Pulmonary artery endothelial cell (primary cell): ENCODE results near the gene RAB20. TPM values are rescaled to one million over a fixed set of nuclear protein-coding genes. Genes with fewer than 3 reads are reported as not detected.
"Not testable (repeated sequence)": the region's sequence is repeated elsewhere in the genome, so short reads cannot be mapped to it uniquely, and the experiment has no call there.

Experiments
- DNase-seq: peaks from one replicate; pipeline ENCODE4 v3.0.0-alpha.2; 2011; ENCODE audit warnings: low read depth, low spot score
- total RNA-seq: library from RNA; depleted of rRNA; stranded (reverse); fragments of >200 nt; gene quantifications from 2 replicates; pipeline ENCODE4 v1.2.3, GENCODE V29; 2014

RAB20 gene
- total RNA-seq, 1 donor from 2014 or later = 1.7 TPM

DNA sequence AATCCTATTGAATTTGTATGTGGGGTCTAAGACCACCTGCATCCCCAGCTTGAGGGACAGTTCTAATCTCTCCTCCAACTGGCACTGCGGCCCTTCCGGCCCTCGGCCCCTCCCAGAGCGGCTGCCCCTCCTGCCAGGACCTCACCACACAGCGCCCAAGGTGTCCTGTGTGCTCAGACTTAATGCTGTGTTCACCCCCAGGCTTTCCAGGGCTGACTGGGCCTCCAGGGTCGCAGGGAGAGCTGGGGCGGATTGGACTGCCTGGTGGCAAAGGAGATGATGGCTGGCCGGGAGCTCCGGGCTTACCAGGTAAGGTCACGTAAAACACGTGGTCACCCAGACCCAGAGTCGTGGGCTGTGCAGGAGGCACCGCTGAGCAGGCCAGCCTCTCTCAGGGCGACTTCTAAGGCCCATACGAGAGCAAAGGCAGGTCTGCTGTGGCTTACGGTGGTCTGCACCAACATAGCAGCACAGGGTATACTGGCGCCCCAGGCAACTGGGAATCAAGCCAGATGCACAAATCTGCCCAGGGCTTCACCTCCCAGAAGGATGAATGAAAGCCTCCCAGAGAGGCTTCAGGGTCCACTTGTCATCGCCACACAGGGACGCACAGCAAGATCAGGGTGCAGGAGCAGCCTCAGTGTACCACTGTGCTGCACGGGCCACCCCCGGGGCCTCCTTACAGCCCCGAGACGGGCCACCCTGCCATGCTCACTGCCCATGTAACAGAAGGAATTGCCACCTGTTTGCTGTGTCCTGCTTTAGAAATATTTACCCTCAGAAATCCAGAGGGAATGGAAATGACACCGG, 69.4 kb downstream of the RAB20 start:
- no peak for DNase-seq

- no peak for DNase-seq
These were observed 71.3 kb downstream of the RAB20 start for GRCh38 chr13:110490009-110490770.

DNA sequence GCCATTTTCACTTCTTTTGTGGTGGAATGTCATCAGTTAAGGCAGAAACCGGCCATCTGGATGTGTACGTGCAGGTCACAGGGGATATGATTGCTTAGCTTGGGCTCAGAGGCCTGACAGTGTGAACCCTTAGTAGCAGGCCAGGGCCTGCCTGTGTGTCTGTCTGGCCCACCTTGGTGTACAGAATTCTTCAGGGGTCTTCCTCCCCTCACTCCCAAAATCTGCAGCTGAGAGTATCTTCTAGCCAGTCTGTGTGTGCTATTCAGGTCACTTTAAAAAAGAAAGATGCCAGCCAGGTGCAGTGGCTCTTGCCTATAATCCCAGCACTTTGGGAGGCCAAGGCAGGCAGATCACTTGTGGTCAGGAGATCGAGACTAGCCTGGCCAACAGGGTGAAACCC, 74.6 kb downstream of the RAB20 start:
- DNase-seq = not testable (repeated sequence)

DNA sequence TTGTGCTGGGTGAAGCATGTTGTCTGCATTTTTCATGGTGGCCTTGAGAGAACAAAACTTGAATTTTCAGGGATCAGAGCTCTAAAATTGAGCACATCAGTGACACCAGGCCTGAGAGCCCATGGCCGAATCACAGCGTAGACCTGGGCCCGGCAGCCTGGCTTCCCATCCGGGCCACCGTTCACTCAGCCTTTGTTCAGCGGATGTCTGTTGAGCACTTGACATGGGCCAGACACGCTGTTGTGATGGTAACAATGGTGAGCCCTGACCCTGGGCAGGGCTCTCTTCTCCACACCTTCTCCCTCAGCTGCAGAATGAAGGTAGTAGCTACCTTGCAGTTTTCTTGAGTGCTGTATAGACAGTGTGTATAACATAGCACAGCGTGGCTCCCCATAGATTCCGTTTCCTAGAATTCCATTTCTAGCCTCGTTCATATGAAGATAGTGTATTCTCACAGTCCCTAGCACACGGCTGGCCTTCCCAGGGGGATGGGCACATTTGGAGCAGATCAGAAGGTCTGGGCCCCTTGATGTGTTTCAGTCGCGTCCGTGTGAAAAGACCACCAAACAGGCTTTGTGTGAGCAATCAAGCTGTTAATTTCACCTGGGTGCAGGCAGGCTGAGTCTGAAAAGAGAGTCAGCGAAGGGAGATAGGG, 75.3 kb downstream of the RAB20 start:
- no peak for DNase-seq

DNA sequence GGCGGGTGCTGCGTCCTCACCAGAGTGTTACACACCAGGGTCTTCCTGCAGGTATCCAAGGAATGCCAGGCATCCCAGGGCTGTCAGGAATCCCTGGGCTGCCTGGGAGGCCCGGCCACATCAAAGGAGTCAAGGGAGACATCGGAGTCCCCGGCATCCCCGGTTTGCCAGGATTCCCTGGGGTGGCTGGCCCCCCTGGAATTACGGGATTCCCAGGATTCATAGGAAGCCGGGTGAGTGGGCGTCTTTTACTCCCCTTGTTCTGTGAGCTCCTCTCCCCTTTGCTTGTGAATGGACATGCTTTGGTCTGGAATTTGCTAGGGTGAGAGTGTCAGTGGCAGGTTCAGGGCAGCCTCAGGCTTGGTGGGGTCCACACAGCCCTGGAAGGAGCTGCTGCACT, 75.9 kb downstream of the RAB20 start:
- DNase-seq = no peak

DNA sequence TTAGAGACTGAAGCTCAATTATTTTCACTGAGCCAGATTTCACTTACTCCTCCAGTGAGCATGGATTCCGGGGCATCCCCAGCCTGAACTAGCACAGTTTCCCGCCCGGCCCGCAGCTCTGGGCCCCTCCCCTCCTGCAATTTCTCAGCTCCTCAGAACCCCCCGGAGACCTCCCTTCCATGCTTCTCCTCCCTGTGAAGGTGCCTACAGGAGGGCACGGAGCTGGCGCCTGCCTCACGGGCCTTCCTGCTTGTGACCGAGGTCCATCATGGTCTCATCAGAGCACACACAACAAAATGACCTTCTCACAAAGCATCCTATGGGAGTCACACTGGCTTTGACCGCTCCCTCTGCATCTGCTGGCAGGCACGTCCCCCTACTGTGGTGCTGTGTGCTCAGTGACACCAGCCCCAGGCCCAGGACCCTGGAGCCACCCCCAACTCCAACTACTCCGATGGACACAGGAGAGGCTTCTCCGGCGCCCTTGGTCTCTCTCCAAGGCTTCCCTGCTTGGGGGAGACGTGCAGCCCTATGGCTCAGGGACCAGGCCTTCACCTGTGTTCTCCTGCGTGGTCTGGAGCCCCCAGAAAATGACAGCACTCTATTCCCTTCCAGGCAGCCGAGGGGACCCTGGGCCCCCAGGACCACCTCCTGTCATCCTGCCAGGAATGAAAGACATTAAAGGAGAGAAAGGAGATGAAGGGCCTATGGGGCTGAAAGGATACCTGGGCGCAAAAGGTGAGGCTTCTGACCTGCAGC, 77.1 kb downstream of the RAB20 start:
- DNase-seq = no peak

GRCh38 chr13:110483386-110483968, 78.0 kb downstream of the RAB20 start:
- no peak for DNase-seq

GRCh38 chr13:110480161-110480560, 81.4 kb downstream of the RAB20 start:
- DNase-seq = no peak

- DNase-seq = no peak
These were observed 81.9 kb downstream of the RAB20 start for GRCh38 chr13:110479648-110480047.

DNA sequence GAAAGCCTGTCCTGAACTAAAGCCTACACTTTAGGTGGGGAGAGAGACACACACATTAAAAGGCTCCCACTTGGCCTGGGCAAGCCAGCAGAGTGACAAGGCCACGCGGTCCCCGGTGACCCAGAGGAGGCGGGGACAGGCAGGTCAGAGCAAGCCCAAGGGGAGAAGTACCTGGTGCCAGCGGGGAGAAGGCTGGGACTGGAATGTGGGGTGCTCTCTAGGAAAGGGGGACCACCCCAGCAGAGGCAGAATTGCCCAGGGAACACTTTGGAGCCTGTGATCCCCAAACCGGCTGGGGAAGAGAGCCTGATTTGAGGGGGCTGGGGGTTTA, 82.3 kb downstream of the RAB20 start:
- DNase-seq = no peak

GRCh38 chr13:110478405-110479214, 82.9 kb downstream of the RAB20 start:
- no peak for DNase-seq

DNA sequence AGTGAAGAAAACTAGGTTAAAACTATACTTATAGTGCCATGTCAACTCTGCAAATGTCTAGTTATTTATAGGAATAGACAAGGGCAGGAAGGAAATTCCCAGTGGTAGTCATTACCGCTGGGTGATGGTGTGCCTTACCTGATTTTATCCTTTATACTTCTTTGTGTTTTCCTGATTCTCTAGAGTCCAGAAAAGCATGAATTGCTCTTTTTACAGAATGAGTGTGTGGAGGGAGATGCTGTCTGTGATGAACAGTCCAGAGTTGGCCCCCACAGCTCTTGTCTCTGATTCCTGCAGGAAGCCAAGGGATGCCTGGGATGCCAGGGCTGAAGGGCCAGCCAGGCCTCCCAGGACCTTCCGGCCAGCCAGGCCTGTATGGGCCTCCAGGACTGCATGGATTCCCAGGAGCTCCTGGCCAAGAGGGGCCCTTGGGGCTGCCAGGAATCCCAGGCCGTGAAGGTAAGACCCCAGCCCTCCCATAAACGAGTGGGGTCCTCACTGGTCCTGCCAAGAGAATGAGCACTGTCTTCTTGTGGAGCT, 83.7 kb downstream of the RAB20 start:
- DNase-seq = no peak

DNA sequence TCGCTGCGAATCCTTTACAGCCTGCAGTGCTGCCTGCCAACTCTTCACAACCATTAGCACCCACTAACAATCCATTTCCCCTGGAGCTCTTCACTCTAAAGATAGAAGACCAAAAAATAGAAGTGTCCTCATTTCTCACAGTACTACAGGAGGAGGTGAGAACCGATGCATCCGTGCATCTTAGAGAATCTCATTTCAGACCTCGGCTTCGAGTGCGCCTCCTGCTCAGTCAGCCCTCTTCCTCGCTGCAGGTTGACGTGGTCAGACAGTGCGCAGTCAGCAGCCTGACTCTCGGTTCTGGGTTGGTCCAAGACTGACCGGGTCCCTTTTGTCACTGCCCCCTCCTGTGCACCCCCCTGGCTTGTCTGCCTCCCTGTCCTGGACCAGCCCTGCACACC, 85.3 kb downstream of the RAB20 start:
- DNase-seq = no peak

DNA sequence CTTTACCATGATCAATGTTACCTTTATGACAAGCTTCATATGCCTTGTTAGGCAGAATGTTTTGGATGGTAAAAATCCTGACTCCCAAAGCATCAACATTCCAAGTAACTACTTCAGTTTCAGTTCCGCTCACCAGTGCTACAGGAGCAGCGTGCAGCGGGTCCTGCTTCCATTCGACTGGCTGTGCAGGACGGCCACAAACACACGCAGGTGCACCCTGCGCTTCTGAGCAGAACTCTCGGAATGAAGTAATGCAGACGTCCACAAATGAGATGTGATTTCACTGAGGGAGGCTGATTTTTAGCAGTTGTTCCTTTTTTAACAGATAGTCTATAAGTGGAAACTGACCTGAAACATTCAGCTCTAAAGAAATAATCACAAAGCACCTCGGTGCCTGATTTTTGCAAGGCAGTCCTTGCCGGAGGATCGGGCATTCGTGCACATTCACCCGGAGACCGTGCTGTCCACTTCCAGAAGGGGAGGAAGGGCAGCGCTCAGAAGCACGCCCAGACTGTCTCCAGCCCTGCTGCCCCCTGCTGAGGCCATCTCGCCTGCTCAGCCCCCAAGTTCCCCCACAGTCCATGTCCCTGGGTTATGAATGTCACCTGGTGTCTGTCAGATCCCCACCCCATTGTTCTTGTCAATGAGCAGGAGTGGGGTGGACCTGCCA, 85.8 kb downstream of the RAB20 start:
- DNase-seq = no peak

DNA sequence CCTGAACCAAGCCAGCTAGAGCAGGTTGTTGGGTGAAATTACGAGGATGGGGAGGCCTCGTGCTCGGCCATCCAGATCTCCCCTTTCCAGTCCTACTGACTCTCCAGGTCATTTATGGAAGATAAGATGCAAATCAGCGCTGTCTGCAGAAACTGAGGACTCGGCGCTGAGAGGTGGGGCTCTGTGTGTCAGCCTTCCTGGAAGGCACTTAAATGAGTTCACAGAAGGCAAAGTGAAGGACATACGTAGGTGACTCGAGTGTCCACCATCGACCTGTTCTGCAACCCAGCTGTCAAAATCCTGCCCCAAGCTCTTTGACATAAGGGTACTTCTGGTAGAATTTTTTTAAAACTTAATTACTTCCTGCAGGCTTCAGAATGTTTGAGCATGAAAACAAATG, 86.4 kb downstream of the RAB20 start:
- no peak for DNase-seq

DNA sequence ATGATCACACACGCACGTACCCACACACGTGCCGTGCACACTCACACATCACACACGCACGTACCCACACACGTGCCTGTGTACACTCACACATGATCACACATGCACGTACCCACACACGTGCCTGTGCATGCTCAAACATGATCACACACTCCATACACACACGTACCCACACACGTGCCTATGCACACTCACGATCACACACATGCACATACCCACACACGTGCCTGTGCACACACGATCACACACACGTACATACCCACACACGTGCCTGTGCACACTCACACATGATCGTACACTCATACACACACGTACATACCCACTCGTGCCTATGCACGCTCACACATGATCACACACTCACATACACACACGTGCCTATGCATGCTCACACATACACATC, 86.8 kb downstream of the RAB20 start:
- no peak for DNase-seq
